HG03060 (cell line): ENCODE results near the gene HSPB6.

Experiments used
- ATAC-seq: cut with Tn5 transposase; IDR thresholded peaks from one replicate; pipeline ENCODE4 v1.9.1; 2021; ENCODE audit warnings: low read depth, moderate number of reproducible peaks; ENCODE audit not compliant: unreplicated experiment

Gene HSPB6

GRCh38 chr19:35717665-35718344 lies 39.0 kb downstream of the HSPB6 start, which contains the start of gene KMT2B:
KMT2B (plus strand) TSS chr19:35718003; CDS start chr19:35718019, 16 bp downstream.
- ATAC-seq, result no peak

GRCh38 chr19:35716801-35717664 lies 39.8 kb downstream of the HSPB6 start:
- peak; percentile 35 for ATAC-seq

- no peak for ATAC-seq
These were observed 40.6 kb downstream of the HSPB6 start for GRCh38 chr19:35715981-35716800.

GRCh38 chr19:35715355-35715809 lies 41.4 kb downstream of the HSPB6 start:
- no peak for ATAC-seq

- no peak for ATAC-seq
These were observed 42.1 kb downstream of the HSPB6 start for GRCh38 chr19:35714601-35715354.

GRCh38 chr19:35713904-35714495 lies 42.8 kb downstream of the HSPB6 start:
- ATAC-seq, result no peak

GRCh38 chr19:35713506-35713850 lies 43.4 kb downstream of the HSPB6 start:
- no peak for ATAC-seq

- ATAC-seq, result no peak
These were observed 44.0 kb downstream of the HSPB6 start for GRCh38 chr19:35712567-35713505.

- ATAC-seq, result no peak
These were observed 45.8 kb downstream of the HSPB6 start for GRCh38 chr19:35710784-35711723.

GRCh38 chr19:35708391-35708790 lies 48.4 kb downstream of the HSPB6 start:
- no peak for ATAC-seq
